Measurements from ENCODE around the gene CAVIN2.

DNA sequence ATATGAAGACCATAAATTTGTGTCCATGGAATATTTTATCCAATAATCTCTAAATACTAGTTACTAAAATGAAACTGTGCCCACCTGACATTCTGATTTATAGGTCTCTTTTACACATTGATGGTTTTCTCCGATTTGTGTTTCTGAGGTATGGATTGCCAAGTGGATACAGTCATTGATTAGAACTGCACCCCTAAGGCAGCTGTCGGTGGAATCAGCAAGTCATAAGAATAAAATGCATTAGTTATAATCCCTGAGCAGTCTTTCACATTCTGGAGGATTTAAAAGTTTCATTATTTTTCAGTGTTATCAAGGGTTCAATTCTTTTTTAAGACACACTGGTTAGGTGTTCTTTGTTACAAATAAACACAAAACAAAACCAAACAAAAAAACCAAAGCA lies 6.0 kb downstream of the CAVIN2 start:
- TF ChIP-seq ZNF324 (tag by site-specific recombination; IDR thresholded peaks at IDR 0.05), result no peak
- no peak for TF ChIP-seq ZNF184 (tag by site-specific recombination; IDR thresholded peaks at IDR 0.05)
- TF ChIP-seq ZNF391 (tag by site-specific recombination; IDR thresholded peaks at IDR 0.05; ENCODE audit: borderline replicate concordance, low read depth), result no peak
- TF ChIP-seq ZNF830 (tag by site-specific recombination; IDR thresholded peaks at IDR 0.05; ENCODE audit: low read depth), result no peak
- TF ChIP-seq, protein P1, sequence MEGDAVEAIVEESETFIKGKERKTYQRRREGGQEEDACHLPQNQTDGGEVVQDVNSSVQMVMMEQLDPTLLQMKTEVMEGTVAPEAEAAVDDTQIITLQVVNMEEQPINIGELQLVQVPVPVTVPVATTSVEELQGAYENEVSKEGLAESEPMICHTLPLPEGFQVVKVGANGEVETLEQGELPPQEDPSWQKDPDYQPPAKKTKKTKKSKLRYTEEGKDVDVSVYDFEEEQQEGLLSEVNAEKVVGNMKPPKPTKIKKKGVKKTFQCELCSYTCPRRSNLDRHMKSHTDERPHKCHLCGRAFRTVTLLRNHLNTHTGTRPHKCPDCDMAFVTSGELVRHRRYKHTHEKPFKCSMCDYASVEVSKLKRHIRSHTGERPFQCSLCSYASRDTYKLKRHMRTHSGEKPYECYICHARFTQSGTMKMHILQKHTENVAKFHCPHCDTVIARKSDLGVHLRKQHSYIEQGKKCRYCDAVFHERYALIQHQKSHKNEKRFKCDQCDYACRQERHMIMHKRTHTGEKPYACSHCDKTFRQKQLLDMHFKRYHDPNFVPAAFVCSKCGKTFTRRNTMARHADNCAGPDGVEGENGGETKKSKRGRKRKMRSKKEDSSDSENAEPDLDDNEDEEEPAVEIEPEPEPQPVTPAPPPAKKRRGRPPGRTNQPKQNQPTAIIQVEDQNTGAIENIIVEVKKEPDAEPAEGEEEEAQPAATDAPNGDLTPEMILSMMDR (tag by site-specific recombination; IDR thresholded peaks at IDR 0.05), result no peak
- no peak for TF ChIP-seq ZNF501 (tag by site-specific recombination; IDR thresholded peaks at IDR 0.05)
- TF ChIP-seq, protein P2, sequence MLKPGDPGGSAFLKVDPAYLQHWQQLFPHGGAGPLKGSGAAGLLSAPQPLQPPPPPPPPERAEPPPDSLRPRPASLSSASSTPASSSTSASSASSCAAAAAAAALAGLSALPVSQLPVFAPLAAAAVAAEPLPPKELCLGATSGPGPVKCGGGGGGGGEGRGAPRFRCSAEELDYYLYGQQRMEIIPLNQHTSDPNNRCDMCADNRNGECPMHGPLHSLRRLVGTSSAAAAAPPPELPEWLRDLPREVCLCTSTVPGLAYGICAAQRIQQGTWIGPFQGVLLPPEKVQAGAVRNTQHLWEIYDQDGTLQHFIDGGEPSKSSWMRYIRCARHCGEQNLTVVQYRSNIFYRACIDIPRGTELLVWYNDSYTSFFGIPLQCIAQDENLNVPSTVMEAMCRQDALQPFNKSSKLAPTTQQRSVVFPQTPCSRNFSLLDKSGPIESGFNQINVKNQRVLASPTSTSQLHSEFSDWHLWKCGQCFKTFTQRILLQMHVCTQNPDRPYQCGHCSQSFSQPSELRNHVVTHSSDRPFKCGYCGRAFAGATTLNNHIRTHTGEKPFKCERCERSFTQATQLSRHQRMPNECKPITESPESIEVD (tag by site-specific recombination; IDR thresholded peaks at IDR 0.05), result no peak
- TF ChIP-seq, protein P3, sequence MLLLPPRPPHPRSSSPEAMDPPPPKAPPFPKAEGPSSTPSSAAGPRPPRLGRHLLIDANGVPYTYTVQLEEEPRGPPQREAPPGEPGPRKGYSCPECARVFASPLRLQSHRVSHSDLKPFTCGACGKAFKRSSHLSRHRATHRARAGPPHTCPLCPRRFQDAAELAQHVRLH (tag by site-specific recombination; IDR thresholded peaks at IDR 0.05), result no peak

Data from HEK293 (cell line).